Measurements from ENCODE around the gene PIGH.
"Not testable (repeated sequence)": the region's sequence is repeated elsewhere in the genome, so short reads cannot be mapped to it uniquely, and the experiment has no call there.

PIGH gene

GRCh38 chr14:67599698-67600561 is at the start of gene PIGH:
TSS of gene PIGH (minus strand) at chr14:67600268. CDS start at chr14:67600203, 65 bp downstream.
- DNase-seq (ENCODE audit: low spot score), result peak; percentile 81

GRCh38 chr14:67646131-67646530 is 46.1 kb upstream of the PIGH start:
- DNase-seq (ENCODE audit: low spot score), result no peak

GRCh38 chr14:67645414-67645813 is 45.3 kb upstream of the PIGH start:
- no peak for DNase-seq (ENCODE audit: low spot score)

- DNase-seq (ENCODE audit: low spot score), result no peak
Measured at GRCh38 chr14:67644428-67644827, 44.4 kb upstream of the PIGH start.

- DNase-seq (ENCODE audit: low spot score), result no peak
Measured at GRCh38 chr14:67643713-67644112, 43.6 kb upstream of the PIGH start.

GRCh38 chr14:67641902-67642749 is 42.1 kb upstream of the PIGH start:
- no peak for DNase-seq (ENCODE audit: low spot score)

- no peak for DNase-seq (ENCODE audit: low spot score)
Measured at GRCh38 chr14:67641480-67641879, 41.4 kb upstream of the PIGH start.

- no peak for DNase-seq (ENCODE audit: low spot score)
Measured at GRCh38 chr14:67638642-67639041, 38.6 kb upstream of the PIGH start.

GRCh38 chr14:67636361-67636919 is 36.4 kb upstream of the PIGH start:
- DNase-seq (ENCODE audit: low spot score), result no peak

- no peak for DNase-seq (ENCODE audit: low spot score)
Measured at GRCh38 chr14:67633451-67634147, 33.5 kb upstream of the PIGH start.

- DNase-seq (ENCODE audit: low spot score), result no peak
Measured at GRCh38 chr14:67630938-67631337, 30.9 kb upstream of the PIGH start.

GRCh38 chr14:67630186-67630585 is 30.1 kb upstream of the PIGH start:
- no peak for DNase-seq (ENCODE audit: low spot score)

GRCh38 chr14:67627519-67627918 is 27.5 kb upstream of the PIGH start:
- no peak for DNase-seq (ENCODE audit: low spot score)

- not testable (repeated sequence) for DNase-seq (ENCODE audit: low spot score)
Measured at GRCh38 chr14:67626131-67626530, 26.1 kb upstream of the PIGH start.

GRCh38 chr14:67623114-67623513 is 23.0 kb upstream of the PIGH start:
- DNase-seq (ENCODE audit: low spot score), result no peak

- peak; percentile 31 for DNase-seq (ENCODE audit: low spot score)
Measured at GRCh38 chr14:67622675-67623074, 22.6 kb upstream of the PIGH start.

GRCh38 chr14:67620217-67620785 is 20.2 kb upstream of the PIGH start:
- DNase-seq (ENCODE audit: low spot score), result no peak

- DNase-seq (ENCODE audit: low spot score), result peak; percentile 84
Measured at GRCh38 chr14:67619446-67620216, 19.6 kb upstream of the PIGH start, which contains the start of gene ARG2. TSS of gene ARG2 (plus strand) at chr14:67619920. CDS start at chr14:67619978, 58 bp downstream.

GRCh38 chr14:67618617-67619063 is 18.6 kb upstream of the PIGH start:
- peak; percentile 47 for DNase-seq (ENCODE audit: low spot score)

- no peak for DNase-seq (ENCODE audit: low spot score)
Measured at GRCh38 chr14:67610491-67610890, 10.4 kb upstream of the PIGH start.

Measured in HuH-7.5 (cell line).